GM21786 (cell line): ENCODE data around the gene LPAR3.
"Not testable (repeated sequence)": the region's sequence is repeated elsewhere in the genome, so short reads cannot be mapped to it uniquely, and the experiment has no call there.

ENCODE experiments used
- ATAC-seq: cut with Tn5 transposase; IDR thresholded peaks from one replicate; pipeline ENCODE4 v1.9.1; 2021; ENCODE audit not compliant: unreplicated experiment

The LPAR3 gene, protein sequence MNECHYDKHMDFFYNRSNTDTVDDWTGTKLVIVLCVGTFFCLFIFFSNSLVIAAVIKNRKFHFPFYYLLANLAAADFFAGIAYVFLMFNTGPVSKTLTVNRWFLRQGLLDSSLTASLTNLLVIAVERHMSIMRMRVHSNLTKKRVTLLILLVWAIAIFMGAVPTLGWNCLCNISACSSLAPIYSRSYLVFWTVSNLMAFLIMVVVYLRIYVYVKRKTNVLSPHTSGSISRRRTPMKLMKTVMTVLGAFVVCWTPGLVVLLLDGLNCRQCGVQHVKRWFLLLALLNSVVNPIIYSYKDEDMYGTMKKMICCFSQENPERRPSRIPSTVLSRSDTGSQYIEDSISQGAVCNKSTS

DNA sequence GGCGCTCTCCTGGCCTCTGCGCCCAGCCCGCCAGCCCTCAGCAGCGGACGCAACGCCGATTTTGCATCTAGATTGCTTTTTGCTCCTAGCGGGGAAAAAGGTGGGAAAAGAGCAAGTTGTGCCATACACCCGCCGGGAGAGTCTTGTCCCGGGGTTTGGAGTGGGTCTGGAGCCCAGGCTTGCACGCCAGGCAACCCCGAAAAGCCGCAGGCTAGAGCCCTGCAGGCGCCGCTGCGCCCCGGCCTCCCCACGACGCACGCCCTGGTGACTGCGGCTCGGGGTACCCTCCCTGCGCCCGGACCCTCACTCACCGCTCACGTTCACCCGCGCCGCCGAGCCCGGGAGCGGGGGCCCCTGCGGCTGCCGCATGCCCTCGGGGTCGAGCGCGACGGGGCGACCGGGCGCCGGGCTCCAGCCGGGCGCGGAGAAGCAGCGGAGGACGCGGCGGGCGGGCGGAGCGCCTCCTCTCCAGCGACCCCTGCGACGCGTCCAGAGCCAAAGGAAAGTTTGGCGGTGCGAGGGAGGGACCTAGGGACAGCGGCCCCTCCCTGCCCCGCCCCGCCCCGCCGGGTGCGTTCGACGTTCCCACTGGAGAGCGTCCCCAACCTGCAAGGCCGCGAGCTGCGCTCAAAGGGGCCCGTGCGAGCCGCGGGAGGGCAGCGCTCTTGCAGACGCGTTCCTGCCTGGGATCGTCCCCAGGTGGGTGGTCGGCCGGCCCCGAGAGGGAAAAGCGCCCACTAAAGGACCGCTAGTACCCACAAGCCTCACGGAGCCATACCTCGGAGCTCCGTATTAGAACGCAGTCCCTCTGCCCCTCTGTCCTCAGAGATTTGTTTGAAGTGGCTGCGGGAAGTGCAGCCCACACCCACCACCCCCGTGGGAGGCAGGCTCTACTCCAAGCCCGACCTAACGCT, at the start of gene LPAR3:
TSS of gene LPAR3 (minus strand) at position 502 of the 914 bp plus-strand sequence. CDS start 27,086 bp downstream, outside the sequence.
- no peak for ATAC-seq

DNA sequence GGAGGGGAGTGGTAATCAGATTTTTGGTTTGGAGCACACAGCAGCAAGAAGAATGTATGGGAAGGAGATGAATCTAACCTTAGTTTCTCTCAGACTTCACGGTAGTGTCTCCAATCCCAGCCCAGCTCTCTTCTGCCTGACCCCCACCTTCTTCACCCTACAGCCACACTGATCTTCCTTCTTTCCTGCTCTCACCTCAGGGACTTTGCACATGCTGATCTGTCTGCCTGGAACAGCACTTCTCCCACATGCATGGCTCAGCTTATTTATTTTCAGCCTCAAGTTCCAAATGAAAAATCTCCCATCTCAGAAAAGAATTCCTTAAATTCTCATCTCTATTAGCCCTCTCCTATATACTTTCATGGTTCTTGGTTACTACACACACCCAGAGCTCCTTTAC, 48.8 kb upstream of the LPAR3 start:
- ATAC-seq = no peak

DNA sequence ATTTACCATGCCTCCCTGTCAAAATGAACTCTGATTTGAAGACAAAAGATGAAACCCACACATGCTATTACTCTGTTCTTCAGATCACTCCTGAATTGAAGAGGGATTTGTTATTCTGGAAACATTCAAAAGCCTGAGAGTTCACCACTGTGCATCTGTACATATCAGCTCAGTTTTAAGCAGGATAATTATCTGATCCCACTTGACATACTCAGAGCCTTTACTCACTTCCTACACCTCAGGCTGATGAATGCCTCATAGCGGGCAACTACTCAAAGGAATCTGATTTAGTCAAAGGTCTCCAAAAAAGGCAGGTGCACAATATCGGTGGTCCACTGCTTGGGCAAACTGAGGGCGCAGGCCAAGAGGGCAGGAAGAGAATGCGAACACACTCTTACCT, 47.5 kb upstream of the LPAR3 start:
- ATAC-seq = no peak

DNA sequence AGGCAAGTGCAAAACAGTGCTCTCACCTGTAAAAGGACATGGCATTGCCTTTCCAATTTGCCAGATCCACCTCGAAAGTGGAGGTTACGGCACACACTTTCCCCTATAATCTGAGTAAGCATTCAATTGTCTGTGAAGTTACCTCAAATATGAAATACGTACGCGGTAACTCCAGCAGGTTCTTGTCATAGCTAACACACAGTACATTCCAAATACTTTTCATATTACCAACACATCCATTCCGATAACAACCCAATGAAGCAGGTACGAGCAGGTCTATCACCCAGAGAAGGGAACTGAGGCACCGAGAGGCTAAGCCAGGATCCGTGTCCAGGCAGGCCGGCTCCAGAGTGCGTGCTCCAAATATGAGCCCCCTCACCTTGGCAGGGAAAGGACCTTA, 46.8 kb upstream of the LPAR3 start:
- ATAC-seq = no peak

DNA sequence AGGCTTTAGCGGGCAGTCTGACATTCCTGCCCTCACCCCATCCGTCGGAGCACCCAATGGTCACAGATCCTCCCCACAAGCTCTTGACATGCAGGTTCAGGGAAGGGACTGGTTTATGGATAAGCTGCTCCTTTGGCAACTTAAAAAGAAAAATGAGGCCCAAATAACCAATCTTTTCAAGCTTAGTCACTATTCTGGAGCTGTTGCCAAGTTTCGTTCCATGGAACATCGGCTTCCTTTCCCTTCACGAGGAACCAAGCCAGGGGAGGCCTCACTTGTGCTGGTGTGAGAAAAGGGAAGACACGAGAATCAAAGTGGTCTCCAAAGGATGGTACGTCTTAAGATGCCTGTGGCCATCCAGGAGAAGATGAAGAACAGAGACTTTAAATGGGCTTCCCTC, 46.1 kb upstream of the LPAR3 start:
- no peak for ATAC-seq

DNA sequence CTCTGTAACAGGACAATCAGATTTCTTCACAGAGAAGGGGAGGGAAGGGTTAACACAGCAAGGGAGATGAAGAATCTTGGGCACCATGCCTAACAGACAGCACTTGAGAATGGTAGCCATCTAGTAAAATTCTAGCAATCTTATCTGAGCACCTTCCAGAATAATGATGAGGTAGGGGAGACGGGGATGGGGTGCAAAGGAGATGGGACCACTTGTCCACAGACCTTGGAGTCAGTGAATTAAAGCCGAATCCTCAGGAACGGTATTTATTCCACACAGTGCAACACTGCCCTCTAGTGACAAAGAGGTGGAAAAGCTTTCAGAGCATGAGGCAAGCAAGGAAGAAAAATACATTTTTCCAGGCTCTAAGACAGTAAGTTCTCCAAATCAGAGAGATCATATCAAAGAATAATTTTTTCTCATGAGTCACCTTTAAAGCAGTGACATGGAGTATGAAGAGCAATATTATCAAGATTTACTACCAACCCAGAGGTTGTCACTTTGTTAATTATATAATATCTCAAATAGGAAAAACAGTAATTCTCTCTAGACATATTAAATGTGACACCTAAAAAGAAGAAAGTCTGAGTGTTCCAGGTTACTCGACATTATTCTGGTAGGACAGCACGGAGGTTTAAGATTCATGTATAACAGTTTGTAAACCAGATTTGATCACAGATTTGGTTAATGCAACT, 43.3 kb upstream of the LPAR3 start:
- ATAC-seq = no peak

DNA sequence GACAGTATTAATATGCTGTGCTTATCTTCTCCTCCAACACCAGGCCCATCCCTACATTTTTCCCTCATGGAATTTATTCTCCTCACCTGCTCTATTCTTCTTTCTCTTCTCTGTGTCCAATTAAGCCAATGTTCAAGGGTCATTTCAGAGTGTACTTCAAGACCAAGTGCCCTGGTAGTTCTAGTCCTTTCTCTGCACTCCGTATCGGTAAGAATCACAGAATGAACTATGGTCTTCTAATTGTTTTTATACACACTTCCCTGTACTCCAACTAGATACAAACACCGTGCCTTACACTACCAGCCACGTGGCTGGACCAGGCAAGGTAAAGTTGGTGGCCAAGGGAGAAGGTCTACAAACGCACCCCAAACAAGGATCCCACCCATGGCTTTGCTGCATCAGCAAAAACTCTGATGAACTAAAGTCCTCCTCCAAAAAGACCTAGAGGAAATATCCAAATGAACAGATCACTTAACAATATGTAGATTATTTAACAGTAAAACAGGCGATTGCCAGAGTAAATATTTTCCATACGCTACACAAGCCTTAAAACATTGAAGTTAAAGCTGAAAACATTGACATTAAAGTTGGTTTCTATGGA, 40.1 kb upstream of the LPAR3 start:
- no peak for ATAC-seq

DNA sequence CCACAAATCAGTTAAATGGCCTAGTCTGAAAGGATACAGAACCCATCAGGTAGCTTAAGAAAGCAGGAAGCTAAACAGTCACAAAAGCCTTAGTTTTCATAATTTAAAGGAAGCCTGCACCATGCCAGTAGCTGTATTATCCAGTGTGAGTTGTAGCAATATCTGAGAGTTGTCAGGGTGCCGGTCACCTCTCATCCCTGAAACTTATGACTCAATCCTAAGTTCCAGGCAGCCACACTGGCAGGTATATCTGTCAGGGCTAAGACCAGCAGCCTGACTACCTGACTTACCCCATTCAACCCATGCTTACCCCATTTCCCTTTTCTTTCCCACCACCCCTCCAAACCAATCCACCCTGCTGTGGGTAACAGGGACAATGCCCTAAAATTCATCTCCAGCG, 37.8 kb upstream of the LPAR3 start:
- ATAC-seq = no peak

DNA sequence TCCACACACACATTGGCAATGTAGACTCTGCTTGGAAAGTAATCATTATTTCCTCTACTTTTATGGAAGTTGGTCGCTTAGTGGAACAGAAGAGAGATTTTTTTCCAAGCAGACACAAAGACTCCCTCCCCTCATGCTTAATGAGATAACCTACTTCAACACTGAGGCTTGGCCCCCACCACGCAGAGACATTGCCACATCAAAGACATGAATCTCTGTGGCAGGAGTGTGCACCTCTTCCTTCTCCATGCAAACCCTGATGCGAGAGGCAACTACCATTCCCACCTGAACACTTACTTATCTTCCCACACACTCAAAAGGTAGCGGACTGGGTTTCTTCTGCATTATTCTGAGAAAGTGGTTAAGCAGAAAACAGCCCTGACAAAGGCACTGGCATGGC, 37.3 kb upstream of the LPAR3 start:
- ATAC-seq = no peak

DNA sequence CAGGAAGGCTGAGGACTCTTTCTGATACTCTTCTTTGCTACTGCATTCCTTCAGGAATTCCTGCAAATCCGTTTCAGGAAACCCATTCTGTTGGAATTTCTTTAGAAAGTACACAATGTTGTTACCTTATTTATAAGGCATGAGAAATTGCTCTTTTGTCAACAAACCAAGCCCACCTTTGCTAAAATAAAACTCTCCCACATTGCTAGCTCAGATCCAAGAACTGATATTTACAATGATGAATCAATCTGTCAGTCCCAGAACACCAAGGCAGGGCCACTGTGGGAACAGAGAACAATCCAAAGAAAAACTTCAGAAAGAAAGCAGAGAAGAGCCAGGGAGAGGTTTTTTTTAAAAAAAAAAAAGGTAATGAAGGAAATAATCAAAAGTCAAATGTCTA, 36.6 kb upstream of the LPAR3 start:
- ATAC-seq = no peak

DNA sequence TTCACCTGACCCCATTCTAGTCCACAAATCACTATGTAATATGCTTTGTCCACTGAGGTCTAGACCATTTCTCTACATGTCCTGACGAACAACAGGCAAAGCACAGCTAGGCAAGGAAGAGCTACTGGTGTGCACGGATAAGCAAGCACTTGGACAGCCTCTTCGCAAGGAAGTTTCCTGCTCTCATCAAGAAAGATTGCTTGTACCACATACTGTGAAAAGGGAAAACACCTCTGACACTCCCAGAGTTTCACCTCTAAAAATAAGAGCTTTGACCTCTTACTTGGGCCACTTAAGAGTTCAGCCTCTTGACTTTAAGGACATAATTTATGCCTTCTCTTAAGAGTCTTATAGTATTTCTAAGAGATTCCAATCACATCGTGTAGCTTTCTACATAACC, 36.0 kb upstream of the LPAR3 start:
- ATAC-seq = no peak

DNA sequence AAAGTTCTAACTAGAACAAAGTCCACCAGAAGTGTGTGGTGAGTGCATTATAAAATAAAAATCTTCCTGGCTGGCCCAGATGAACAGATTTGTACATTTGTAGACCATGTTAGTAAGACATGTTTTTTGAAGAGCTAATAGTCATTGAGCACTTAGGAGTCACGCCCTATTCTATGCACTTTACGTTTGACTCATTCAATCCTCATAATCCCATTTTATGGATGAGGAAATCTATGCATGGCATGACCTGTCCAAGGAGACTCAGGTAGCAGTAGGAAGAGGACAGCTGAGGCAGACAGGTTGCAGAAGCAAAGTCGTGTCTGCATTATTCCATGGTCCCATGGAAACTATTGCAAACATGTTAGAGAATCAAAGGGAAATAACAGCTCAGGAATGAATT, 30.3 kb upstream of the LPAR3 start:
- ATAC-seq = no peak

DNA sequence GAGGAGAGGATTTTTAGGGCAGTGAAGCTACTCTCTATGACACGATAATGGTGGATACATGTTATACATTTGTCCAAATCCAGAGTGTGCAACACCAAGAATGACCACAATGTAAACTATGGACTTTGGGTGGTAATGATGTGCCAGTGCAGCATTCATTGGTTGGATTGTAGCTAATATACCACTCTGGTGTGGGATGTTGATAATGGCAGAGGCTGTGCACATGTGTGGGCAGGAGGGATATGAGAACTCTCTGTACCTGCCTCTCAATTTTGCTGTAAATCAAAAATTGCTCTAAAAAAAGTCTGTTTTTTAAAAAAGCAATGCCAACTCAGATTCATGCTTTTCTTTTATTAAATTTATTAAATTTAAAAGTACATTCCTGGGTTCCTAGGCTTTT, 27.2 kb upstream of the LPAR3 start:
- ATAC-seq = no peak

DNA sequence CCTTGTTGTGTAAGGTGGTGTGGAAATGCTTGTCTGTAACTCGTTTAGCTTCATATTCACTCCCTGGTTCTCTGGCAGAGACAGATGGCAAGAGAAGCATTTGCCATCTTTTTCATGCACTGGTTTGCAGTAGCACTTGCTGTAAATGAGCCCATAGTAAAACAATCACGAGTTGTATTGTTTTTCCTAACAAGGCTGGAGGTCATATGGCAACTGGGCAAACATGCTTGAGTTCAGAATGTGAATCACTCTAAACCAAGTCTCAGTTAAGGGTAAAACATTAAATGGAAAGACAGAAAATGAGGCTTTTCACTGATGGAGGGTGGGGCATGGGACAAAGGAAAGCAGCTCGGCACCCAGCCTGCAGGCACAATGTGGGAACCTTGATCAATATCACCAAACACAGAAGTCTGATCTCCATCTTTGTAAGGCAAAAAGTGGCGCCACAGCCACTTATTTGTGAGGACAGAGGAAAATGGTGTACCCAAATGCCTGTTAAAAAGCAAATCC, 26.5 kb upstream of the LPAR3 start:
- no peak for ATAC-seq

DNA sequence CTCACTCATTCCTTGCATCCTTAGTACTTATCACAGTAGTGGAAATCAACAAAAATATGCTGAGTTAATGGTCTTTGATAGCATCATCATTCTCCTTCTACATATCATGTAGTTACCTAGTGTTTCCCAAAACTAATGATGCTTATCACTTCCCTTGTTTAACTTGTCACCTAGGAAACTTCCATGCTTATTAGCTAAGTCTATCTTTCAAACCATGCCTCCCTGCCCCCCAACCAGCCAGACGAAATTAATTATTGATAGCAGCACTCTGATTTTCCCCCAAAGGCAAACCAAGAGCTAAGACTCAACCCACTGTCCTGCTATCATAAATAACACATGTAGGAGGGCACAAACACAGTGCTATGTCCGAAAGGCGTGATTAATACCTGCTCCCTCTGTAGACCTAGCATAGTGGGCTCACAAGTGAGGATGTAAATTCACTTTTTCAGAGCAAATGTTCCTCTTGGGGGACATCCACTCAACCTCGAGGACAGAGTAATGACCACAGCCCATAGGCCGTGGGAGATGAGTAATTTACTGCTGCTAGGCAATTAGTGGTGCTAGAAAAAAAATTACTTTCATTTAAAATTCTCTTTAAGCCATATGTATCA, 25.8 kb upstream of the LPAR3 start:
- no peak for ATAC-seq

DNA sequence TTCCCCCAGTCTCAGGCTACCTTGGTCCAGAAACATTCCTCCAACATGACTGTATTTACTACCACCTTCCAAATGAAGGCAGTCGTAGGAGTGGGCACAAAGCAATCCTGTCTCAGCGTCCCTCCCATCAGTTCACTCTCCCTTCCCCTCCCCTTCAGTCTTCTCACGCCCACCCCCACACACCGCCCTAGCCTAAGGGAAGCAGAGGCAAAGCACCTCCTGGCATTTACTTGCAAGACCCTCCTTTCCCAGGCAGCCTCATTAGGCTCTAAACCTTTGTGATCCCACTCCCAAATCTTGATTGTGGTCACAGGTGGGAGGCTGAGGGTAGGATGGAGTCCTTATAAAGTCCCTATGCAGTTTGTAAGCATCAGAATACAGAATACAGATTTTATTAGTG, 23.9 kb upstream of the LPAR3 start:
- no peak for ATAC-seq

DNA sequence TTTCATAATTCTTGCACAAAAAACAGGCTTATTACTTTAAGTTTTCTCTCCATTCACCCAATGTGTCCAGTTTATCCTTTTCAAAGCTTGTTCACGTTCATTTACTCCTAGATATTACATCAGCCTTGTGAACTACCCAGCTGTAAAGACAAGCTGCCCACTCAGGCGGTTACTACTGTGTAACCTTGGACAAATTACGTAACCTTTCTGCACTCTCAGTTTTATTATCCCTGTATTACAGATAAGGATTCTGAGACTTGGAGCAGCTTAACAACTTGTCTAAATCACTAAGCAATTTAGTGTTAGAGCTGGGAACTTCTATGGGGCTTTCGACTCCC, 20.5 kb upstream of the LPAR3 start:
- ATAC-seq = no peak

DNA sequence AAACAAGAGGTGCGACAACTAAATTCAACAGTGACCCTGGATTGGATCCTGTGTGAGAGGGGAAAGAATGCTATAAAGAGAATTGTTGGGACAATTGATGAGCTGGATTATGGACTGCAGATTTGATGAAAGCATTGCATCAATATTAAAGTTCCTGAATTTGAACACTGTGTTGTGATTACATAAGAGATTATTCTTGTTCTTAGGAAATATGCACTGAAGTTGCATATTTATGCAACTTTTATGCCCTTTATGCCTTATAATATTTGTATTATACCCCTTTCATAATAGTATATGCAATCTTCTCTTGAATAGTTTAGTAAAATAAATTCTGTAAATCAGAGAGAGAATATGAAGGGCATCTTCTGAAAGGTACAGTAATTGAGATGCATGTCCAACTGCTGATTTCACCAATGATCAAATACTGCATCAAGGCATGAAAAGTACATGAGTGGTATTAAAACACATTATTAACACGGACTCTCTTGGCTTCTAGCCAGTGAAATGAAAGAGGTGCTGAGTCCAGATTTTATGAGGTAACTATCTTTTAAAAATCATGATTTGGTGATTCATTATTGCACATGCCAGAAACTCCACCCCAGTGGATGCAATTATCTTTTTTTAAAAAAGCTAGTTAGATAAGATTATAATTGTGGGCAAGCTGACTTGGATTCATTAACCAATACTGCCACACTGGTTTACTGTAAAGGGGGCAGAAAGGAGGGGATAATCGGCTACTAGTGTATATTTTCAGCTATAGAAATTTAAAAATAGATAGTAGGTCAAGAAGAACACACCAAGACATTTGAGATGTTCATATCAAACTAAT, 19.9 kb upstream of the LPAR3 start:
- no peak for ATAC-seq

DNA sequence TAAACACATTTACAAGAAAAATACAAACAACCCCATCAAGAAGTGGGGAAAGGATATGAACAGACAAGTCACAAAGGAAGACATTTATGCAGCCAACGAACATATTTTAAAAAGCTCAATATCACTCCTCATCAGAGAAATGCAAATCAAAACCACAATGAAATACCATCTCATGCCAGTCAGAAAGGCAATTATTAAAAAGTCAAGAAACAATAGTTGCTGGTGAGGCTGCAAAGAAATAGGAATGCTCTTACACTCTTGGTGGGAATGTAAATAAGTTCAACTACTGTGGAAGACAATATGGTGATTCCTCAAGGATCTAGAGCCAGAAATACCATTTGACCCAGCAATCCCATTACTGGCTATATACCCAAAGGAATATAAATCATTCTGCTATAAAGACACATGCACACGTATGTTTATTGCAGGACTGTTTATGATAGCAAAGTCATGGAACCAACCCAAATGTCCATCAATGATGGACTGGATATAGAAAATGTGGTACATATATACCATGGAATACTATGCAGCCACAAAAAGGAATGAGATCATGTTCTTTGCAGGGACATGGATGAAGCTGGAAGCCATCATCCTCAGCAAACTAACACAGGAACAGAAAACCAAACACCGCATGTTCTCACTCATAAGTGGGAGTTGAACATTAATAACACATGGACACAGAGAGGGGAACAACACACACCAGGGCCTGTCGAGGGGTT, 15.9 kb upstream of the LPAR3 start:
- ATAC-seq = not testable (repeated sequence)
